Astrocyte (in vitro differentiated cells and primary cell): ENCODE results near the gene SSUH2.

ENCODE experiments used
- CTCF ChIP-seq: IDR thresholded peaks from 2 replicates; pipeline ENCODE4 v1.5.1; 2011; ENCODE audit warnings: low read depth, mild to moderate bottlenecking, inconsistent platforms, low read length, moderate library complexity; ENCODE audit not compliant: insufficient read depth
- EZH2 ChIP-seq: IDR thresholded peaks from 2 replicates; pipeline ENCODE4 v1.6.1; 2012; ENCODE audit warnings: mild to moderate bottlenecking, low read length, inconsistent platforms; ENCODE audit not compliant: insufficient read depth

- no peak for TF ChIP-seq CTCF
- no peak for TF ChIP-seq EZH2
These were observed 5.5 kb downstream of the SSUH2 start for GRCh38 chr3:8638994-8639658.
